Esophagus muscularis mucosa (tissue), 4 donors: ENCODE data around the gene SV2A. TPM values are rescaled to one million over a fixed set of nuclear protein-coding genes. Genes with fewer than 3 reads are reported as not detected.
A peak's percentile ranks its signal among the peaks of the same experiment; 100 is the strongest.

Experiments
- DNase-seq: peaks from one replicate; pipeline ENCODE4 v3.0.0-alpha.2; 2017; ENCODE audit errors: extremely low spot score
- H3K27ac ChIP-seq, 4 donors: fragments of 200-600 bp; sonication (generic); replicated peaks in 1 of 4; 1 replicate in 3 of 4; 2 replicates in 1 of 4; pipeline ENCODE4 v1.5.1; 2016 to 2019; ENCODE audit warnings: mild to moderate bottlenecking in 1 of 4
- H3K27me3 ChIP-seq, 4 donors: fragments of 200-600 bp; sonication (generic); one replicate each; pipeline versions ENCODE4 v1.5.1 to v1.6.0; 2016 to 2019
- H3K36me3 ChIP-seq, 4 donors: fragments of 200-600 bp; sonication (generic); one replicate each; pipeline ENCODE4 v1.5.1; 2016 to 2019
- H3K4me1 ChIP-seq, 4 donors: fragments of 200-600 bp; sonication (generic); one replicate each; pipeline ENCODE4 v1.5.1; 2016 to 2019
- H3K4me3 ChIP-seq, 4 donors: fragments of 200-600 bp; sonication (generic); 1 replicate in 2 of 4; 2 replicates in 2 of 4; pipeline ENCODE4 v1.5.1; 2016 to 2019; ENCODE audit warnings: mild to moderate bottlenecking in 4 of 4, moderate library complexity in 1 of 4
- H3K9me3 ChIP-seq, 4 donors: fragments of 200-600 bp; sonication (generic); 1 replicate in 3 of 4; 2 replicates in 1 of 4; pipeline ENCODE4 v1.5.1; 2016 to 2019
- EP300 ChIP-seq: sonication (generic); formaldehyde crosslinking; IDR thresholded peaks from one replicate; pipeline ENCODE4 v1.6.1; 2017; ENCODE audit warnings: antibody characterized with exemption
- POLR2A ChIP-seq: fragments of 450-650 bp; IDR thresholded peaks from one replicate; pipeline ENCODE4 v1.6.1; 2017; ENCODE audit warnings: antibody characterized with exemption, moderate library complexity, mild to moderate bottlenecking, low read depth
- POLR2AphosphoS5 ChIP-seq, 2 donors: sonication (generic); formaldehyde crosslinking; IDR thresholded peaks; one replicate each; pipeline ENCODE4 v1.6.1; 2017; ENCODE audit warnings: antibody characterized with exemption in 2 of 2
- WGBS: methylation state at CpG from one replicate; pipeline ENCODE4 v1.1.5; 2018; 5-methylcytosine and 5-hydroxymethylcytosine counted together
- intact Hi-C: fragments of 100-400 bp; cut with DNase I; formaldehyde crosslinking; loops from one replicate; pipeline ENCODE4 v1.15.1; 2023
- total RNA-seq, 4 donors: library from RNA; depleted of rRNA; stranded (reverse); fragments of >200 nt; gene quantifications; one replicate each; pipeline versions ENCODE4 v1.1.0 to v1.2.1, GENCODE V29; 2016
- TF ChIP-seq, protein P1 (sequence below), 3 experiments: fragments of 200-600 bp in 2 of 3; fragments of 450-650 bp in 1 of 3; sonication (generic) in 2 of 3; IDR thresholded peaks; one replicate each; pipeline ENCODE4 v1.5.1; 2017 to 2019; ENCODE audit warnings: antibody characterized with exemption in 3 of 3, mild to moderate bottlenecking in 2 of 3, moderate library complexity in 1 of 3

The SV2A gene
- total RNA-seq, result 1 to 10 TPM; 3.3 to 8.6 (median 5.5) TPM

GRCh38 chr1:149917571-149918144, at the start of gene SV2A:
SV2A (minus strand) TSS chr1:149917844; CDS start chr1:149913840, 4,004 bp downstream.
- peak within 1 kb of the TSS; percentile 33 to 55 (median 52) for H3K27ac ChIP-seq
- intact Hi-C loops, result no loop called here
- DNase-seq, result no peak
- peaks cover 9 to 32% (median 29%) of the 10 kb centered on the region in 4 donors for H3K4me1 ChIP-seq
- WGBS, result 0% methylated on average over 8 of the region's 24 CpGs
- peaks cover 4 to 26% (median 9%) of the 10 kb centered on the region in 4 donors for H3K36me3 ChIP-seq
- H3K27me3 ChIP-seq, result peaks cover 0 to 8% (median 0%) of the 10 kb centered on the region in 4 donors
- no peak for TF ChIP-seq POLR2A
- no peak for TF ChIP-seq EP300
- TF ChIP-seq, protein P1, sequence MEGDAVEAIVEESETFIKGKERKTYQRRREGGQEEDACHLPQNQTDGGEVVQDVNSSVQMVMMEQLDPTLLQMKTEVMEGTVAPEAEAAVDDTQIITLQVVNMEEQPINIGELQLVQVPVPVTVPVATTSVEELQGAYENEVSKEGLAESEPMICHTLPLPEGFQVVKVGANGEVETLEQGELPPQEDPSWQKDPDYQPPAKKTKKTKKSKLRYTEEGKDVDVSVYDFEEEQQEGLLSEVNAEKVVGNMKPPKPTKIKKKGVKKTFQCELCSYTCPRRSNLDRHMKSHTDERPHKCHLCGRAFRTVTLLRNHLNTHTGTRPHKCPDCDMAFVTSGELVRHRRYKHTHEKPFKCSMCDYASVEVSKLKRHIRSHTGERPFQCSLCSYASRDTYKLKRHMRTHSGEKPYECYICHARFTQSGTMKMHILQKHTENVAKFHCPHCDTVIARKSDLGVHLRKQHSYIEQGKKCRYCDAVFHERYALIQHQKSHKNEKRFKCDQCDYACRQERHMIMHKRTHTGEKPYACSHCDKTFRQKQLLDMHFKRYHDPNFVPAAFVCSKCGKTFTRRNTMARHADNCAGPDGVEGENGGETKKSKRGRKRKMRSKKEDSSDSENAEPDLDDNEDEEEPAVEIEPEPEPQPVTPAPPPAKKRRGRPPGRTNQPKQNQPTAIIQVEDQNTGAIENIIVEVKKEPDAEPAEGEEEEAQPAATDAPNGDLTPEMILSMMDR (IDR thresholded peaks at IDR 0.05), result no peak
- TF ChIP-seq POLR2AphosphoS5 (IDR thresholded peaks at IDR 0.05), result peak; percentile 22 to 81
- peak within 1 kb of the TSS; percentile 60 to 83 (median 64) for H3K4me3 ChIP-seq
- no peaks in the 10 kb centered on the region for H3K9me3 ChIP-seq

GRCh38 chr1:149967041-149967440, 49.4 kb upstream of the SV2A start:
- DNase-seq, result no peak
- TF ChIP-seq POLR2AphosphoS5 (IDR thresholded peaks at IDR 0.05), result no peak
- H3K27me3 ChIP-seq, result no peaks in the 10 kb centered on the region
- no peaks in the 10 kb centered on the region for H3K9me3 ChIP-seq
- no peak overlapping the region for H3K4me3 ChIP-seq
- H3K27ac ChIP-seq, result no peak overlapping the region
- H3K4me1 ChIP-seq, result peaks cover 7 to 24% (median 17%) of the 10 kb centered on the region in 4 donors
- intact Hi-C loops, result no loop called here
- 95% methylated on average over 3 of the region's 3 CpGs for WGBS
- peaks cover 50 to 93% (median 81%) of the 10 kb centered on the region in 4 donors for H3K36me3 ChIP-seq

DNA sequence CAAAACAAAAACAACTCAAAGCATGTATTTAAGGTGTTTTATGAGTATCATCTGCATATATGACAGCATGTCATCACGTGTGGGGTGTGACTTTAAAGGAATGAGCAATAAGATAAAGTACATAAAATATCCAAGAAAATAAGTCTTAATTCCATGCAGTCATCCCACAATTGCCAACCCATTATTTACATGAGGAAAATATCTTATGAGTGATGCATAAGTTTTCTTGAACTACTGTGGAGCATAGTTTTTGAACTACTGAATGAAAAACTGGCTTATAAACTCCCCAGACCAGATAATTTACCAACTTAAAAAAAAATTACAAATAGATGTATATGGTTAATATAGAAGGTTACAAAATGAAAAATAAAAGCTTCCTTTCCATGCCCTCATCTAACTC, 48.8 kb upstream of the SV2A start:
- Histone ChIP-seq H3K4me1 (peaks cover 7 to 30% (median 20%) of the 10 kb centered on the region in 4 donors), H3K27me3 (no peaks in the 10 kb centered on the region), H3K36me3 (peaks cover 49 to 89% (median 77%) of the 10 kb centered on the region in 4 donors), H3K9me3 (no peaks in the 10 kb centered on the region), H3K27ac (no peak overlapping the region), H3K4me3 (no peak overlapping the region)
- TF ChIP-seq POLR2AphosphoS5 (IDR thresholded peaks at IDR 0.05), result no peak
- TF ChIP-seq, protein P1 (IDR thresholded peaks at IDR 0.05), result no peak
- no peak for TF ChIP-seq POLR2A
- no peak for TF ChIP-seq EP300
- intact Hi-C loops, result no loop called here
- WGBS, result 82% methylated on average over 1 of the region's 1 CpG
- no peak for DNase-seq

- intact Hi-C loops, result no loop called here
- peaks cover 7 to 30% (median 20%) of the 10 kb centered on the region in 4 donors for H3K4me1 ChIP-seq
- WGBS, result 92% methylated on average over 3 of the region's 3 CpGs
- no peak overlapping the region for H3K27ac ChIP-seq
- peaks cover 39 to 85% (median 72%) of the 10 kb centered on the region in 4 donors for H3K36me3 ChIP-seq
- no peaks in the 10 kb centered on the region for H3K27me3 ChIP-seq
- H3K9me3 ChIP-seq, result no peaks in the 10 kb centered on the region
- no peak for TF ChIP-seq POLR2A
- no peak for TF ChIP-seq EP300
- TF ChIP-seq POLR2AphosphoS5 (IDR thresholded peaks at IDR 0.05), result no peak
- TF ChIP-seq, protein P1 (IDR thresholded peaks at IDR 0.05), result no peak
- no peak overlapping the region for H3K4me3 ChIP-seq
- DNase-seq, result no peak
These were observed 47.8 kb upstream of the SV2A start for GRCh38 chr1:149965440-149965839.

DNA sequence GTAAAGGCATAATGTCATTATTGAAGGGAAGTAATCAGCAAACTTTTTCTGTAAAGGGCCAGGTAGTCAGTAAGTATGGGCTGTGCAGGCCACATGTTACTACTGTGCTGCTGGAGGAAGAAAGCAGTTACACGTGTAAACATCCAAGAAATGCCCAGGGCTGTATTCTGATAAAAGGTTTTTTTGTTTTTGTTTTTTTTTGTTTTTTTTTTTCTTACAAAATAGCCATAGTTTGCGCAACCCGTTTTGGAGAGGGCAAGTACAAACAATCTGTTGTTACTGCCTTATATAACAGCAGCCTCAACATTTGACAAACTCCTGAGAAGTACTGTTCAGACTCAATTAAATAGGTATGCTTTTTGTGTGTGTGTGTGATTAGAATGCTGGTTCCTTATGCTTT, 45.7 kb upstream of the SV2A start:
- intact Hi-C loops, result loop anchor here (2.0 to 5.0 kb wide), 3 partner anchors 87 to 224 kb away; no protein-coding TSS in a partner anchor
- Histone ChIP-seq H3K27ac (peak overlapping the region; percentile 2 to 72 (median 35)), H3K9me3 (no peaks in the 10 kb centered on the region), H3K4me3 (no peak overlapping the region), H3K36me3 (peaks cover 33 to 83% (median 69%) of the 10 kb centered on the region in 4 donors), H3K4me1 (peaks cover 7 to 30% (median 20%) of the 10 kb centered on the region in 4 donors), H3K27me3 (no peaks in the 10 kb centered on the region)
- no peak for TF ChIP-seq POLR2A
- TF ChIP-seq, protein P1 (IDR thresholded peaks at IDR 0.05), result no peak
- no peak for TF ChIP-seq POLR2AphosphoS5 (IDR thresholded peaks at IDR 0.05)
- no peak for TF ChIP-seq EP300
- 64% methylated on average over 3 of the region's 3 CpGs for WGBS
- DNase-seq, result no peak
